PC-9 (cell line): Measurements from ENCODE around the gene DLG2. TPM values are rescaled to one million over a fixed set of nuclear protein-coding genes. Genes with fewer than 3 reads are reported as not detected.

Experiments
- BruUV-seq: library from RNA; stranded (reverse); fragments of 400-500 nt; replicated peaks from 2 replicates; lab custom pipeline; 2021; lab: Mats Ljungman, UMichigan
- CTCF ChIA-PET: fragments of 300-600 bp; sonication (Branson Sonifier 250); formaldehyde crosslinking; loops from one replicate; lab custom pipeline; 2022; ENCODE audit warnings: antibody characterized with exemption; lab: Charles Lee
- POLR2A ChIA-PET: fragments of 300-600 bp; sonication (Branson Sonifier 250); formaldehyde crosslinking; loops from one replicate; lab custom pipeline; 2022; ENCODE audit warnings: antibody characterized with exemption; ENCODE audit not compliant: unreplicated experiment; lab: Charles Lee
- DNase-seq, 2 experiments: peaks; one replicate each; pipeline versions ENCODE4 v3.0.0 to v3.0.0-alpha.2; 2015 to 2022; ENCODE audit warnings: mixed read lengths in 1 of 2
- H2AFZ ChIP-seq: fragments of 200-600 bp; sonication (generic); 2 replicates; pipeline ENCODE4 v1.8.1; 2017; ENCODE audit warnings: antibody characterized with exemption
- H3F3A ChIP-seq: fragments of 200-600 bp; sonication (generic); 2 replicates; pipeline ENCODE4 v1.8.1; 2017; ENCODE audit warnings: antibody characterized with exemption, mild to moderate bottlenecking, low read depth; ENCODE audit not compliant: insufficient read depth
- H3K27ac ChIP-seq: fragments of 200-600 bp; sonication (generic); 2 replicates; pipeline ENCODE4 v1.6.1; 2016; ENCODE audit warnings: mixed run types
- H3K27me3 ChIP-seq: fragments of 200-600 bp; sonication (generic); 2 replicates; pipeline ENCODE4 v1.6.1; 2016; ENCODE audit warnings: low read depth, mixed run types; ENCODE audit not compliant: insufficient read depth
- H3K36me3 ChIP-seq: fragments of 200-600 bp; sonication (generic); 2 replicates; pipeline ENCODE4 v1.6.1; 2016; ENCODE audit warnings: low read depth, mixed run types
- H3K4me1 ChIP-seq: fragments of 200-600 bp; sonication (generic); replicated peaks from 2 replicates; pipeline ENCODE4 v1.6.1; 2016; ENCODE audit warnings: mixed run types; ENCODE audit not compliant: insufficient read depth
- H3K4me2 ChIP-seq: fragments of 200-600 bp; sonication (generic); 2 replicates; pipeline ENCODE4 v1.6.1; 2017; ENCODE audit warnings: mixed run types
- H3K4me3 ChIP-seq: fragments of 200-600 bp; sonication (generic); 2 replicates; pipeline ENCODE4 v1.6.1; 2016; ENCODE audit warnings: mixed run types
- H3K79me2 ChIP-seq: fragments of 200-600 bp; sonication (generic); 2 replicates; pipeline ENCODE4 v1.6.1; 2017; ENCODE audit warnings: low read depth, mixed run types
- H3K9me2 ChIP-seq: fragments of 200-600 bp; sonication (generic); 2 replicates; pipeline ENCODE4 v1.8.1; 2017; ENCODE audit warnings: mild to moderate bottlenecking; ENCODE audit not compliant: insufficient read depth
- H3K9me3 ChIP-seq: fragments of 200-600 bp; sonication (generic); 2 replicates; pipeline ENCODE4 v1.8.1; 2016; ENCODE audit warnings: low read depth; ENCODE audit not compliant: insufficient read depth
- H4K20me1 ChIP-seq: fragments of 200-600 bp; sonication (generic); 2 replicates; pipeline ENCODE4 v1.8.1; 2017; ENCODE audit not compliant: insufficient read depth
- EZH2 ChIP-seq: fragments of 200-600 bp; sonication (generic); IDR thresholded peaks from 2 replicates; pipeline ENCODE4 v1.8.0; 2017; ENCODE audit warnings: antibody characterized with exemption, low read depth
- intact Hi-C: fragments of 100-400 bp; cut with micrococcal nuclease; formaldehyde crosslinking; loops from one replicate; pipeline ENCODE4 v1.10.0; 2022; ENCODE audit not compliant: unreplicated experiment
- total RNA-seq: library from RNA; stranded (reverse); gene quantifications from 2 replicates; pipeline ENCODE4 v1.2.3, GENCODE V29; 2021
- TF ChIP-seq, protein P1 (sequence below): fragments of 200-600 bp; sonication (generic); conservative IDR thresholded peaks from 2 replicates; pipeline ENCODE4 v1.6.1; 2017; ENCODE audit warnings: mixed run types, antibody characterized with exemption, mild to moderate bottlenecking, moderate library complexity

The DLG2 gene
- total RNA-seq, 1 experiment from 2014 or later: 6.4 TPM

DNA sequence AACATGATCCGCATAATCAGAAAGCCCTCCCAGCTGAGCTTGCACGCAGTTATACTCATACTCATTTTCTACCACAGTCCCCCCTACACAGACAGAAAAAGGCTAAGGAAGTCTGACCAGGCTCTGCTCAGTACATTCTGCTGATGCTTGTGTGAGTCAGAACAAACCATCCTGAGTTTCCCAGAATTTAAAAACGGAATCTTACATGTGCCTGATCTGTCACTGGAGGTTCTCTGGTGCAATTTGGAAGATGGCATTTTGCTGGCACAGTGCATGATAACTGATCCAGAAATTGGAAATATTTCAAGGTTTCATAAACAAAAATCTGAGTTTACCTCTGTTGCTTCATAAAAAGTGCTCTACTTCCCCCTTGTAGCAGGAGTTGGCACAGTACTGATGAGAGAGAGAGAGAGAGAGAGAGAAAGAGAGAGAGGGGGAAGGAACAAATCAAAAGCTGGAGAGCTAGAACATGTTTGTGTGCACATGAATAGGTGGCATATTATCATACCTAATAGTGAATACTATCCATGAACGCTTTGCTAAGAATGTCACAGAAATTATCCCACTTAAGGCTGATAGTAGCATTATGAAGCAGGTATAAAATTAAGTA is 1085.3 kb downstream of the DLG2 start:
- Histone ChIP-seq H3K9me3 (no peaks in the 10 kb centered on the region), H4K20me1 (no peaks in the 10 kb centered on the region), H3K9me2 (no peaks in the 10 kb centered on the region), H3K27ac (no peak overlapping the region), H3K4me2 (no peak overlapping the region), H3K79me2 (no peaks in the 10 kb centered on the region), H3K36me3 (no peaks in the 10 kb centered on the region), H3F3A (no peaks in the 10 kb centered on the region), H3K4me1 (no peaks in the 10 kb centered on the region), H2AFZ (no peak overlapping the region), H3K27me3 (no peaks in the 10 kb centered on the region), H3K4me3 (no peak overlapping the region)
- TF ChIP-seq EZH2: no peak
- TF ChIP-seq, protein P1, sequence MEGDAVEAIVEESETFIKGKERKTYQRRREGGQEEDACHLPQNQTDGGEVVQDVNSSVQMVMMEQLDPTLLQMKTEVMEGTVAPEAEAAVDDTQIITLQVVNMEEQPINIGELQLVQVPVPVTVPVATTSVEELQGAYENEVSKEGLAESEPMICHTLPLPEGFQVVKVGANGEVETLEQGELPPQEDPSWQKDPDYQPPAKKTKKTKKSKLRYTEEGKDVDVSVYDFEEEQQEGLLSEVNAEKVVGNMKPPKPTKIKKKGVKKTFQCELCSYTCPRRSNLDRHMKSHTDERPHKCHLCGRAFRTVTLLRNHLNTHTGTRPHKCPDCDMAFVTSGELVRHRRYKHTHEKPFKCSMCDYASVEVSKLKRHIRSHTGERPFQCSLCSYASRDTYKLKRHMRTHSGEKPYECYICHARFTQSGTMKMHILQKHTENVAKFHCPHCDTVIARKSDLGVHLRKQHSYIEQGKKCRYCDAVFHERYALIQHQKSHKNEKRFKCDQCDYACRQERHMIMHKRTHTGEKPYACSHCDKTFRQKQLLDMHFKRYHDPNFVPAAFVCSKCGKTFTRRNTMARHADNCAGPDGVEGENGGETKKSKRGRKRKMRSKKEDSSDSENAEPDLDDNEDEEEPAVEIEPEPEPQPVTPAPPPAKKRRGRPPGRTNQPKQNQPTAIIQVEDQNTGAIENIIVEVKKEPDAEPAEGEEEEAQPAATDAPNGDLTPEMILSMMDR: no peak
- BruUV-seq: no TSS peak
- ChIA-PET POLR2A (no interaction called here), CTCF (no interaction called here)
- DNase-seq: no peak
- intact Hi-C loops: no loop called here

- BruUV-seq: no TSS peak
- DNase-seq: no peak
- Histone ChIP-seq H3K27me3 (no peaks in the 10 kb centered on the region), H2AFZ (no peak overlapping the region), H4K20me1 (no peaks in the 10 kb centered on the region), H3K4me3 (no peak overlapping the region), H3K36me3 (no peaks in the 10 kb centered on the region), H3K9me3 (no peaks in the 10 kb centered on the region), H3K79me2 (no peaks in the 10 kb centered on the region), H3K27ac (no peak overlapping the region), H3K9me2 (no peaks in the 10 kb centered on the region), H3F3A (no peaks in the 10 kb centered on the region), H3K4me1 (no peaks in the 10 kb centered on the region), H3K4me2 (no peak overlapping the region)
- intact Hi-C loops: no loop called here
- TF ChIP-seq, protein P1: no peak
- no peak for TF ChIP-seq EZH2
- ChIA-PET POLR2A (no interaction called here), CTCF (no interaction called here)
These were observed 1090.7 kb downstream of the DLG2 start for GRCh38 chr11:84536456-84536855.

DNA sequence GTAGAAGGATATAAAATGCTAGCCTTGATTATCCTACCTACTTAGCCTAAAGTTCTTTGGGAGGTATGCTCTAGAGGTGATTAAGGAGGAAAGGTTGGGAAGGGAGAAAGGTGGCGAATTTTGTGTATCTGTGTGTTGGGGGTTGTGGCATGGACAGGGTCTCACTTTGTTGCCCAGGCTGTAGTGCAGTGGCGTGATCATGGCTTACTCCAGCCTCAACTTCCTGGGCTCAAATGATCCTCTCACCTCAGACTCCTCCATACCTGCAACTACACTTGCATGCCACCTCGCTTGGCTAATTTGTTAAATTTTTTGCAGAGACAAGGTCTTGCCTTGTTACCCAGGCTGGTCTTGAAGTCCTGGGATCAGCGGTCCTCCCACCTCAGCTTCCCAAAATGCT is 1094.8 kb downstream of the DLG2 start:
- no peaks in the 10 kb centered on the region for H3K4me1 ChIP-seq
- no TSS peak for BruUV-seq
- no peaks in the 10 kb centered on the region for H3F3A ChIP-seq
- H3K4me2 ChIP-seq: no peak overlapping the region
- no peak overlapping the region for H3K27ac ChIP-seq
- H2AFZ ChIP-seq: no peak overlapping the region
- no peak overlapping the region for H3K4me3 ChIP-seq
- intact Hi-C loops: no loop called here
- no peaks in the 10 kb centered on the region for H4K20me1 ChIP-seq
- no peaks in the 10 kb centered on the region for H3K9me2 ChIP-seq
- ChIA-PET POLR2A (no interaction called here), CTCF (no interaction called here)
- TF ChIP-seq EZH2: no peak
- TF ChIP-seq, protein P1: no peak
- H3K9me3 ChIP-seq: no peaks in the 10 kb centered on the region
- H3K27me3 ChIP-seq: no peaks in the 10 kb centered on the region; the same call in 1 of the 2 replicates
- no peaks in the 10 kb centered on the region for H3K36me3 ChIP-seq
- H3K79me2 ChIP-seq: no peaks in the 10 kb centered on the region
- DNase-seq: no peak
